Endodermal cell (in vitro differentiated cells): Measurements from ENCODE around the gene CNOT3. TPM values are rescaled to one million over a fixed set of nuclear protein-coding genes. Genes with fewer than 3 reads are reported as not detected.
"Not testable (repeated sequence)": the region's sequence is repeated elsewhere in the genome, so short reads cannot be mapped to it uniquely, and the experiment has no call there.

Source experiments
- DNase-seq: peaks from one replicate; pipeline ENCODE4 v3.0.0-alpha.2; 2017
- H3K27ac ChIP-seq: 2 replicates; pipeline ENCODE4 v1.5.1; 2013; ENCODE audit warnings: mild to moderate bottlenecking, low read depth, low read length, moderate library complexity
- H3K27me3 ChIP-seq: 2 replicates; pipeline ENCODE4 v1.6.1; 2013; ENCODE audit warnings: mild to moderate bottlenecking, low read length, moderate library complexity; ENCODE audit not compliant: insufficient read depth, control insufficient read depth, poor library complexity, severe bottlenecking
- H3K36me3 ChIP-seq: 2 replicates; pipeline ENCODE4 v1.7.0; 2013; ENCODE audit warnings: mild to moderate bottlenecking, low read length, moderate library complexity; ENCODE audit not compliant: control insufficient read depth, insufficient read depth
- H3K4me1 ChIP-seq: one replicate; pipeline ENCODE4 v1.7.0; 2013; ENCODE audit warnings: low read length; ENCODE audit not compliant: control insufficient read depth, insufficient read depth
- H3K4me3 ChIP-seq: 2 replicates; pipeline ENCODE4 v1.5.1; 2013; ENCODE audit warnings: mild to moderate bottlenecking, low read length, moderate library complexity
- H3K9ac ChIP-seq: 2 replicates; pipeline ENCODE4 v1.6.1; 2013; ENCODE audit warnings: mild to moderate bottlenecking, low read length, moderate library complexity; ENCODE audit not compliant: poor library complexity, severe bottlenecking; ENCODE audit errors: extremely low read depth
- H3K9me3 ChIP-seq: 2 replicates; pipeline ENCODE4 v1.6.1; 2013; ENCODE audit warnings: mild to moderate bottlenecking, low read length, moderate library complexity; ENCODE audit not compliant: control insufficient read depth
- H3K27ac Mint-ChIP-seq: 2 replicates; pipeline ENCODE4 v1.8.0; 2020; ENCODE audit warnings: mixed read lengths
- H3K27me3 Mint-ChIP-seq: 2 replicates; pipeline ENCODE4 v1.8.0; 2021; ENCODE audit warnings: mild to moderate bottlenecking, mixed read lengths; ENCODE audit not compliant: insufficient read depth
- H3K36me3 Mint-ChIP-seq: 2 replicates; pipeline ENCODE4 v1.8.0; 2020; ENCODE audit warnings: low read depth, mixed read lengths
- H3K4me1 Mint-ChIP-seq: 2 replicates; pipeline ENCODE4 v1.8.0; 2020; ENCODE audit warnings: mixed read lengths
- H3K4me3 Mint-ChIP-seq: 2 replicates; pipeline ENCODE4 v1.8.0; 2020; ENCODE audit warnings: mild to moderate bottlenecking, moderate library complexity, mixed read lengths
- H3K9me3 Mint-ChIP-seq: 2 replicates; pipeline ENCODE4 v1.8.0; 2020; ENCODE audit warnings: mild to moderate bottlenecking, mixed read lengths
- WGBS, 2 experiments: methylation state at CpG; one replicate each; pipeline versions ENCODE4 v1.1.5 to v1.1.7; 2013; ENCODE audit warnings: missing lambda C conversion rate in 2 of 2, mixed read lengths in 1 of 2; ENCODE audit not compliant: insufficient coverage in 1 of 2, insufficient read length in 1 of 2; 5-methylcytosine and 5-hydroxymethylcytosine counted together
- total RNA-seq, 2 donors: library from RNA; stranded (reverse); fragmentation: NEBNext Ultra II Directional in 1 of 2; extraction: Animal tissue kit (Norgen Biotek cat#: 25700) in 1 of 2; gene quantifications; 2 replicates in 1 of 2; 3 replicates in 1 of 2; pipeline ENCODE4 v1.2.1, GENCODE V29; 2021
- TF ChIP-seq, protein P1 (sequence below): fragments of 200-600 bp; sonication (generic); conservative IDR thresholded peaks from 2 replicates; pipeline ENCODE4 v1.5.0; 2021; ENCODE audit warnings: antibody characterized with exemption, mild to moderate bottlenecking

Gene CNOT3
- total RNA-seq, 2 donors from 2014 or later: 78.9 to 82.7 TPM

DNA sequence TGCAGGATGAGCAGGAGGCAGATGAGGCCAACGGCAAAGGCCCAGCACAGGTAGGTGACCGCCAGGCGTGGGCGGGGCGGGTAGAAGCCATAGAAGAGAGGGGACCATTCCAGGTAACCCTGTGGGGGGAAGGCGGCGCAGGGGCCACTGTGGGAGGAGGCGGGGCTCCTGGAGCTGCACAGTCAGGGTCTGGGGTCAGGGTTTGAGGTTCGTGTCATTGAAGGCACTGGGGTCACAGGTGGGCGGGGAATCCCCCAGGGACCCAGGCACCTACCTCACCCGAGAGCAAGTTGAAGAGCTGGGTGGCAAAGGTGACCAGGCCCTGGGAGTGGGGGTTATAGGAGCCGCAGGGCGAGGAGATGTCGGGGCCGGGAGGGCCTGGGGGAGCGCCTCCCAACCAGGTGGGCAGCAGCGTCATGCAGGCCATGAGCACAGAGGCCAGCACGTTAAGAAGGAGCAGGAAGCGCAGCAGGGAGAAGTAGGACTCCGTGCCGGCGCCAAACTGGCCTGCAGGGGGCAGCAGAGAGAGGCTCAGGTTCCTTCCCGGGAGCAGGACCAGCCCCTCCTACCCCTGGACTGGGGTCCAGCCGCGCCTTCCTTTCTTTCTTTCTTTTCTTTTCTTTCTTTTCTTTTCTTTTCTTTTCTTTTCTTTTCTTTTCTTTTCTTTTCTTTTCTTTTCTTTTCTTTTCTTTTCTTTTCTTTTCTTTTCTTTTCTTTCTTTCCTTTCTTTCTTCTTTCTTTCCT lies 30.8 kb downstream of the CNOT3 start:
- Histone ChIP-seq H3K36me3 (no peaks in the 10 kb centered on the region), H3K4me1 (no peaks in the 10 kb centered on the region), H3K4me3 (no peak overlapping the region), H3K27me3 (no peaks in the 10 kb centered on the region), H3K27ac (no peak overlapping the region), H3K9ac (no peak overlapping the region), H3K9me3 (no peaks in the 10 kb centered on the region)
- Mint-ChIP-seq H3K4me3 (no peak overlapping the region), H3K27me3 (peaks cover 17% of the 10 kb centered on the region), H3K9me3 (peaks cover 3% of the 10 kb centered on the region), H3K36me3 (no peaks in the 10 kb centered on the region), H3K4me1 (no peaks in the 10 kb centered on the region), H3K27ac (no peak overlapping the region)
- DNase-seq: peak; percentile 99
- TF ChIP-seq, protein P1, sequence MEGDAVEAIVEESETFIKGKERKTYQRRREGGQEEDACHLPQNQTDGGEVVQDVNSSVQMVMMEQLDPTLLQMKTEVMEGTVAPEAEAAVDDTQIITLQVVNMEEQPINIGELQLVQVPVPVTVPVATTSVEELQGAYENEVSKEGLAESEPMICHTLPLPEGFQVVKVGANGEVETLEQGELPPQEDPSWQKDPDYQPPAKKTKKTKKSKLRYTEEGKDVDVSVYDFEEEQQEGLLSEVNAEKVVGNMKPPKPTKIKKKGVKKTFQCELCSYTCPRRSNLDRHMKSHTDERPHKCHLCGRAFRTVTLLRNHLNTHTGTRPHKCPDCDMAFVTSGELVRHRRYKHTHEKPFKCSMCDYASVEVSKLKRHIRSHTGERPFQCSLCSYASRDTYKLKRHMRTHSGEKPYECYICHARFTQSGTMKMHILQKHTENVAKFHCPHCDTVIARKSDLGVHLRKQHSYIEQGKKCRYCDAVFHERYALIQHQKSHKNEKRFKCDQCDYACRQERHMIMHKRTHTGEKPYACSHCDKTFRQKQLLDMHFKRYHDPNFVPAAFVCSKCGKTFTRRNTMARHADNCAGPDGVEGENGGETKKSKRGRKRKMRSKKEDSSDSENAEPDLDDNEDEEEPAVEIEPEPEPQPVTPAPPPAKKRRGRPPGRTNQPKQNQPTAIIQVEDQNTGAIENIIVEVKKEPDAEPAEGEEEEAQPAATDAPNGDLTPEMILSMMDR: peak; percentile 87
- WGBS, 2 experiments: 9 to 38% methylated on average over 14 to 25 of the region's 25 CpGs

DNA sequence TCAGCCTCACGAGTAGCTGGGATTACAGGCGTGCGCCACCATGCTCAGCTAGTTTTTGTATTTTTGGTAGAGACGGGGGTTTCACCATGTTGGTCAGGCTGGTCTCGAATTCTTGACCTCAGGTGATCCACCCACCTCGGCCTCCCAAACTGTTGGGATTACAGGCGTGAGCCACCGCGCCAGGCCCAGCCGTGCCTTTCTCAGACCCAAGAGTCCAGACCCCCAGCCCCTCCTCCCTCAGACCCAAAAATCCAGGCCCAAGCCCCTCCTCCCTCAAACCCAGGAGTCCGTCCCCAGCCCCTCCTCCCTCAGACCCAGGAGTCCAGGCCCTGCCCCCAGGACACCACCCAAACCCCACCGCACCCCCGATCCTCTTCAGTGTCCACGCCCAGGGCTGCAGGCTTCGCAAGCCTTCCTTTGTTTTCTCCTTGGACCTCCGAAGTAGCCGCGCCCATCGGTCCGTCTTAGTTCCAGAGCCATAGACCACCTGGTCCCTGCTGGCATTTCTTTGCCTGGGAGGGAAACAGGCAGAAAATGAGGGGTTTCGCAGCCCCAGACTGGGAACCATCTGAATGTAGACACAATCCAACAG lies 31.7 kb downstream of the CNOT3 start:
- H3K27me3 Mint-ChIP-seq: peaks cover 10% of the 10 kb centered on the region
- H3K27ac Mint-ChIP-seq: no peak overlapping the region
- H3K9me3 Mint-ChIP-seq: peaks cover 3% of the 10 kb centered on the region
- Histone ChIP-seq H3K9ac (no peak overlapping the region), H3K4me3 (no peak overlapping the region), H3K9me3 (no peaks in the 10 kb centered on the region), H3K36me3 (no peaks in the 10 kb centered on the region), H3K4me1 (no peaks in the 10 kb centered on the region), H3K27me3 (no peaks in the 10 kb centered on the region), H3K27ac (no peak overlapping the region)
- TF ChIP-seq, protein P1: no peak
- no peaks in the 10 kb centered on the region for H3K36me3 Mint-ChIP-seq
- no peaks in the 10 kb centered on the region for H3K4me1 Mint-ChIP-seq
- WGBS, 2 experiments: 92% methylated on average over 6 to 21 of the region's 21 CpGs
- H3K4me3 Mint-ChIP-seq: no peak overlapping the region
- no peak for DNase-seq

DNA sequence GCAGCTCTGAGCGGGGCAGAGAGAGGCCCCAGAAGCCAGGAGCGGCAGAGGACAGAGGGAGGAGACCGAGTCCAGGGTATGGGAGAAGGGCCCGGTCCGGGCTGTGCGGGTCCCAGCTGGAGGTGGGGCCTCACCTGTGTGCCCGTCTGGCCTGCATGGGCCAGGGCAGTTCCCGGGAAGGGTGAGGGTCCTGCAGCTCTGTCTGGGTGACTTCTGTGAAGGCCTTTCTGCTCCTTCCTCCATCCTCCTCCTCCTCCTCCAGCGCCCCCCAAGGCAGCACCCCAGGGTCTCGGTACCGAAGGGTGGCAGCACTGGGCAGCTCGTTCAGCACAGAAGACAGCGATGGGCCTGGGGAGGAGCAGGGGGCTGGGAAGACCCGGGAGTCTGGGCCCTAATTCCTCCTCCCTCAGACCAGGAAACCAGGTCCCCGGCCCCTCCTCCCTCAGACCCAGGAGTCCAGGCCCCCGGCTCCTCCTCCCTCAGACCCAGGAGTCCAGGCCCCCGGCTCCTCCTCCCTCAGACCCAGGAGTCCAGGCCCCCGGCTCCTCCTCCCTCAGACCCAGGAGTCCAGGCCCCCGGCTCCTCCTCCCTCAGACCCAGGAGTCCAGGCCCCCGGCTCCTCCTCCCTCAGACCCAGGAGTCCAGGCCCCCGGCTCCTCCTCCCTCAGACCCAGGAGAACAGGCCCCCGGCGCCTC lies 34.3 kb downstream of the CNOT3 start:
- H3K4me3 Mint-ChIP-seq: peak overlapping the region; percentile 26
- not testable (repeated sequence) for DNase-seq
- 91 to 93% methylated on average over 7 to 13 of the region's 23 CpGs for WGBS, 2 experiments

More for the DNA sequence above, 34.3 kb downstream of the CNOT3 start:
- H3K9me3 Mint-ChIP-seq, H3K4me3 ChIP-seq, H3K9me3 ChIP-seq, H3K4me1 ChIP-seq, H3K4me1 Mint-ChIP-seq, H3K27me3 Mint-ChIP-seq, H3K27ac Mint-ChIP-seq, H3K9ac ChIP-seq, H3K27me3 ChIP-seq, H3K27ac ChIP-seq: not testable (repeated sequence)
- H3K36me3 Mint-ChIP-seq: peaks cover 13% of the 10 kb centered on the region
- peaks cover 11% of the 10 kb centered on the region for H3K36me3 ChIP-seq
